ENCODE results near the gene ROBO1. TPM values are rescaled to one million over a fixed set of nuclear protein-coding genes. Genes with fewer than 3 reads are reported as not detected.

The ROBO1 gene
- total RNA-seq, 1 experiment from 2014 or later: 0.25 TPM

GRCh38 chr3:79467721-79468120, 300.1 kb downstream of the ROBO1 start:
- DNase-seq (ENCODE audit: low spot score): no peak

GRCh38 chr3:79461129-79461792, 306.5 kb downstream of the ROBO1 start:
- no peak for DNase-seq (ENCODE audit: low spot score)

DNA sequence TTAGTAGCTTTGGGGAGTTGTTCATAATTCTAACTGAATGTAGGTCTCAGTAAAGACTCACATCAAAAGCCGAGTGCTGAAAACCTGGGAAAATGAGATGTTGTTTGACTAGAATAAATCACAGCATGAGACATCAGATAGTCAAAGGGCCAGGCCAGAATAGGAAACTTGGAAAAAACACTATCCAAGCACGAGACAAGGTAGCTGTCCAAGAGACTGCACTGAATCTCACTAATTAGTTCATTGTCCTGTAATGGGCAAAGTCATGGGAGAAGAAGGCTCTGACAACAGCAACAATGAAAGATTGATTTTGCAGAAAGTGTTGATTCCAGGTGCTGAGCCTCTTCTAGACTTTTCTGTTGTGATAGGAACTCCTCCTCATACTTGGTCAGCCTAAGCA, 314.2 kb downstream of the ROBO1 start:
- no peak for DNase-seq (ENCODE audit: low spot score)

- no peak for DNase-seq (ENCODE audit: low spot score)
Observed at GRCh38 chr3:79436387-79436786, 331.4 kb downstream of the ROBO1 start.

- DNase-seq (ENCODE audit: low spot score): no peak
Observed at GRCh38 chr3:79427081-79427480, 340.7 kb downstream of the ROBO1 start.

GRCh38 chr3:79424811-79425210, 343.0 kb downstream of the ROBO1 start:
- DNase-seq (ENCODE audit: low spot score): no peak

- no peak for DNase-seq (ENCODE audit: low spot score)
Observed at GRCh38 chr3:79423417-79423816, 344.4 kb downstream of the ROBO1 start.

GRCh38 chr3:79421273-79421672, 346.5 kb downstream of the ROBO1 start:
- DNase-seq (ENCODE audit: low spot score): no peak

- no peak for DNase-seq (ENCODE audit: low spot score)
Observed at GRCh38 chr3:79418855-79419621, 348.8 kb downstream of the ROBO1 start.

DNA sequence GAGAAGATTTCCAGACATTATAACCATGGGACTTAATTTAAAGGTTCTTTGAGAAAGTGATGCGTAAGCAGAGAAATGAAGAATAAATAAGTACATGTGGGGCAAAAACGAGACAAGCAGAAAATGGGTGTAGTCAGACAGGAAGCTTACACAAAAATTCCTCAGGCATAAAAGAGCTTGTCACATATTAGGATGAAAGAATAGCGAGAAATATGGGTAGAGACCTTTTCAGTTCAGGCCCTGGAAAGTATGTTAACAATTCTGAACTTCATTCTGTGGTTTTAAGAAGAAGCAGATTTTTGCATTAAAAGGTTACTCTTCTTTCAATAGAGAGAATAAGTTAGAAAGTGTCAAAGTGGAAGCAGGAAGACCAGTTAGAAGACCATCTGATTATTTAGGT, 352.4 kb downstream of the ROBO1 start:
- no peak for DNase-seq (ENCODE audit: low spot score)

DNA sequence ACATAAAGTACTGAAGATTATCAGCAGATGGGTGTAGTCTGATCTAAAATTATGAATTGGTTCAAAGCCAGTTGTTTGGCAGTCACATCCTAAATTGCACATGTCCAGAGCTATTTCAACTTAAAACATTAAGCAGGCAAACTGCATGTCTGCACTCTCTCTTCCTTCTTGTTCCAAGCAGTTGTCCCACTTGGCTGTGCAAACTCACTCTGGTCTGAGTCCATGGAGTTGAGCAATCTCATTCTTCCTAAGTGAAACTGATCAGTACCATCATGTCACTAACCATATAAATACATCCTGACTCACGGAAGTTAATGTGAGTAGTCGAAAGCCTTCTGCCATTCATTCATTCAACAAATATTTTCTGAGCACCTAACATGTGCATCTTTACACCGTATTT, 353.0 kb downstream of the ROBO1 start:
- DNase-seq (ENCODE audit: low spot score): no peak

DNA sequence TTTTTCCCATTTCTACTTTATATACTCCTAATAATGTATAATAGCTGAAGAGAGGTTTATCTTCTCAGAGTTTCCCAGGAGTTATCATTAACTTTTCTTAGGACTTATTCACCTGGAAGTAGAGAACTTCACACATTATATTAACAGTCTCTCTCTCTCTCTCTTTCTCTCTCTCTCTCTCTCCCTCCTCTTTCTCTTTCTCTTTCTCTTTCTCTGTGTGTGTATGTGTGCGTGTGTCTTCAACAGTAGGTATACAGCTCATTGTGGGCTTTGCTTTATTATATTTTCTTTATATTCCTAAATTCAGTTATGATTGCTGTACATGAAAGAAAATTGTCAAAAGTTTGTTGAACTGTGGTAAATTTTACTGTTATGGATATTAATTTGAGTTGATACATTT, 353.8 kb downstream of the ROBO1 start:
- no peak for DNase-seq (ENCODE audit: low spot score)

DNA sequence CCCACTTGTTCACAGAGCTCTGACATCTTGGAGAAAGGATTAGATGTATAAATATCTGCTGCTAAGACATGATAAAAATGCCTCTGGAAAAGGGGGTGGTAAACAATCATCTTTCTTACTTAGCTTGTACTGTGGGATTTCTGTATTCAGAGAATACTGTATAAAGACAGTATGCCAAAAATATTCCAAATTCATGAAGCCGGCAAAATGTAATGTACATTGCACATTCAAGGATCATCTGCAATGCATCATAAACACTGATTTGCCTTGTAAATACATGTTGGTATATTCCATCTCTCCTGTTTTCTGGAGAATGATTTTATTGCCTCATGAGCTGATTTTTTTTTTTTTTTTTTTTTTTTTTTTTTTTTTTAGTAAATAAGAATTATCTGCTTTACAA, 355.3 kb downstream of the ROBO1 start:
- no peak for DNase-seq (ENCODE audit: low spot score)

- DNase-seq (ENCODE audit: low spot score): no peak
Observed at GRCh38 chr3:79410617-79411016, 357.2 kb downstream of the ROBO1 start.

- DNase-seq (ENCODE audit: low spot score): no peak
Observed at GRCh38 chr3:79410136-79410535, 357.7 kb downstream of the ROBO1 start.

- no peak for DNase-seq (ENCODE audit: low spot score)
Observed at GRCh38 chr3:79406175-79406574, 361.6 kb downstream of the ROBO1 start.

DNA sequence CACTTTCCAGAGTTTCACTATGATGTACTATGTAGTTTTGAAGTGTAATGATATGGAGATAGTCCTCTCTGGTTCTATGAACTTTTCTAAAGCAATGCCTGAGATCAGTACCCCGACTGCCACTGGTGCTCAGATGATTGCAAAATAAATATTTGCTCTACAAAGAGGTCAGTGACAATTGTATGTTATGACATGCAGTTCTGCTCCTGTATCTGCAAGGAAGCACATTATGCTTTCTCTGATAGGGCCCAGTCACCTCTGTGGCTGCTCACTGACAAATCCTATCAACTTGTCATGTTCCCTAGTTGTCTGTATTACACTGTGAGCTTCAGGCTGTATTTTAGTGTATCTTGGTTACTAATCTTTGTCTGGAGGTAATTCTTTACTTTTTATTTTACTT, 362.6 kb downstream of the ROBO1 start:
- no peak for DNase-seq (ENCODE audit: low spot score)

DNA sequence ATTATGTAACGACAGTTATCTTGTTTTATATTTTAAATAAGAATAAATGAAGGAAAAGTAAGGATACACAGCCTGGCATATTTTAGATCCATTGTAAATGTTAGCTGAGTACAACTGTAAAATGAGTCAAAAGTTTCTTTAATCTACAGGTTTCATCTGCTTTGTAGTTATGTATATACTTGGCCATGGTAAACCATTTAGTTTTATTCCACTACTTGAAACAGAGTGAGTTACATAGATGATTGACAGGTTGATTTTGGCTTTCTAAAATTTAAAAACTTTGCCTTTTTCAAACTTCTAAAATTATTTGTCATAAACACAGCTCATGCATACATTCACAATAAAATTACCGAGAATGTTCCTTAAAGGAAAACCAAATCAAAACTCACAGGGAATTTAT, 371.2 kb downstream of the ROBO1 start:
- no peak for DNase-seq (ENCODE audit: low spot score)

GRCh38 chr3:79392479-79392878, 375.3 kb downstream of the ROBO1 start:
- no peak for DNase-seq (ENCODE audit: low spot score)

- no peak for DNase-seq (ENCODE audit: low spot score)
Observed at GRCh38 chr3:79390352-79390751, 377.4 kb downstream of the ROBO1 start.

DNA sequence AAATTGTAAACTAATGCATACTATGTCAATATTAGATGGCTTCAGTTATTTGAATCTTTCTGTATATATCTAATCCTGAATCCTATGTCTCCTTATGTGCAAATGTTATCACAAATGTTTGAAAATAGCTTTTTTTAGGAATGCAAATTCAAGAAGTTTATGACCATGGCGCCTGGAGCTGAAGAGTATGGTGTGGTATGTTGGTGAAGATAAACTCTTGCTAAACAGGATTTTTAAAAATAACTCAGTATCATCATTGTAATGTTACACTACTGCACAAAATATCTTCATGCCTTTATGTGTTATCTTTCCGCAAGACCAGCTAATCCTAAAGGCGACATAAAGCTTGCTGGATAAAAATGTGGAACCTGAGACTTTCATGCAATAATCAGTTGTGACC, 382.6 kb downstream of the ROBO1 start:
- no peak for DNase-seq (ENCODE audit: low spot score)

GRCh38 chr3:79383402-79384012, 384.3 kb downstream of the ROBO1 start:
- no peak for DNase-seq (ENCODE audit: low spot score)

- no peak for DNase-seq (ENCODE audit: low spot score)
Observed at GRCh38 chr3:79380581-79380980, 387.2 kb downstream of the ROBO1 start.
